ENCODE data around the gene JOSD2.

DNA sequence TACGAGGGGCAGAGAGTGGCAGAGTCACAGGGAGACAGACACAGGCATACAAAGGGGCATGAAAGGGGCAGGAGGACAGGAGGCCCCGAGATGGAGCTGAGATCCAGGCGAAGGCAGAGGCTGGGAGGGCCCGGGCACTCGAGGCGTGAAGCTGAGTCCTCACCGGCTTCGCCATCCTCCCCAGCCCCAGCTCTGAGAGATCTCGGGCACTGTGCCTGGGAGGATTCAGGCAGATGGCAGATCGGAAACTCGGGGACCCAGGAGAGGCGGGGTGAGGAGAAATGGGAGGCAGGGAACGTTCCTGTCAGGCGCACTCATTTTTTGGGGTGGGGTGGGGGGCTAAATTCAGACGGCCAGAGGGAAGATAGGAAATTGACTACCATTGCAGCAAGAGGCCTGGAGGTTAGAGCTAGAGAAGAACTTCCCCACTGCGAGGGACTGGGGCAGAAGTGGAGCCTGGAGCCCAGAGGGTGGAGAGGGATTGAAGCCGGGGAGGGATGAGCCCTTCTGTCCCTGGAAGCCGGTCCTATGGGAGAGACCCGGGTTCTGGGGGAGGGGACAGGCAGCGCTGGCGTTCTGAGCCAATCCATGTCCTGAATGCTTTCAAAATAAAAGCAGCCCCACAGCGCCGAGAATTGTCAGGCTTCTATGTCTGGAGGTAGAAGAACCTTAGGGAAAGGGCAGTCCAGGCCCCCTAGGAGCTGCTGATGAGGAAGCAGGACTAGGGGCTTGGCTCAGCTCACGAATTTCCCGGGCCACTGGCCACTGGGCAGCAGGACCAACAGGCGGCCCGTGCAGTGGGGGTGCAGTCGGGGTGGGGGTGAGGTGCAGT, 44.7 kb upstream of the JOSD2 start:
- TF ChIP-seq, protein P1, sequence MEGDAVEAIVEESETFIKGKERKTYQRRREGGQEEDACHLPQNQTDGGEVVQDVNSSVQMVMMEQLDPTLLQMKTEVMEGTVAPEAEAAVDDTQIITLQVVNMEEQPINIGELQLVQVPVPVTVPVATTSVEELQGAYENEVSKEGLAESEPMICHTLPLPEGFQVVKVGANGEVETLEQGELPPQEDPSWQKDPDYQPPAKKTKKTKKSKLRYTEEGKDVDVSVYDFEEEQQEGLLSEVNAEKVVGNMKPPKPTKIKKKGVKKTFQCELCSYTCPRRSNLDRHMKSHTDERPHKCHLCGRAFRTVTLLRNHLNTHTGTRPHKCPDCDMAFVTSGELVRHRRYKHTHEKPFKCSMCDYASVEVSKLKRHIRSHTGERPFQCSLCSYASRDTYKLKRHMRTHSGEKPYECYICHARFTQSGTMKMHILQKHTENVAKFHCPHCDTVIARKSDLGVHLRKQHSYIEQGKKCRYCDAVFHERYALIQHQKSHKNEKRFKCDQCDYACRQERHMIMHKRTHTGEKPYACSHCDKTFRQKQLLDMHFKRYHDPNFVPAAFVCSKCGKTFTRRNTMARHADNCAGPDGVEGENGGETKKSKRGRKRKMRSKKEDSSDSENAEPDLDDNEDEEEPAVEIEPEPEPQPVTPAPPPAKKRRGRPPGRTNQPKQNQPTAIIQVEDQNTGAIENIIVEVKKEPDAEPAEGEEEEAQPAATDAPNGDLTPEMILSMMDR (conservative IDR thresholded peaks at IDR 0.05; ENCODE audit: low read depth, low read length): no peak
- no peak for TF ChIP-seq MXI1 (IDR thresholded peaks at IDR 0.05; ENCODE audit: borderline replicate concordance, low read depth, low read length)
- no peak for TF ChIP-seq SMC3 (IDR thresholded peaks at IDR 0.05; ENCODE audit: low read depth, low read length)
- TF ChIP-seq, protein P2, sequence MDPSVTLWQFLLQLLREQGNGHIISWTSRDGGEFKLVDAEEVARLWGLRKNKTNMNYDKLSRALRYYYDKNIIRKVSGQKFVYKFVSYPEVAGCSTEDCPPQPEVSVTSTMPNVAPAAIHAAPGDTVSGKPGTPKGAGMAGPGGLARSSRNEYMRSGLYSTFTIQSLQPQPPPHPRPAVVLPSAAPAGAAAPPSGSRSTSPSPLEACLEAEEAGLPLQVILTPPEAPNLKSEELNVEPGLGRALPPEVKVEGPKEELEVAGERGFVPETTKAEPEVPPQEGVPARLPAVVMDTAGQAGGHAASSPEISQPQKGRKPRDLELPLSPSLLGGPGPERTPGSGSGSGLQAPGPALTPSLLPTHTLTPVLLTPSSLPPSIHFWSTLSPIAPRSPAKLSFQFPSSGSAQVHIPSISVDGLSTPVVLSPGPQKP (IDR thresholded peaks at IDR 0.05; ENCODE audit: borderline replicate concordance, low read depth, low read length): no peak
- no peak for TF ChIP-seq MAFK (IDR thresholded peaks at IDR 0.05; ENCODE audit: low read depth, low read length)
- TF ChIP-seq POLR2A (IDR thresholded peaks at IDR 0.05; ENCODE audit: low read depth, low read length): no peak
- TF ChIP-seq CEBPB (IDR thresholded peaks at IDR 0.05; ENCODE audit: low read depth, low read length): no peak
- no peak for TF ChIP-seq RAD21 (IDR thresholded peaks at IDR 0.05; ENCODE audit: low read length)
- TF ChIP-seq, protein P3, sequence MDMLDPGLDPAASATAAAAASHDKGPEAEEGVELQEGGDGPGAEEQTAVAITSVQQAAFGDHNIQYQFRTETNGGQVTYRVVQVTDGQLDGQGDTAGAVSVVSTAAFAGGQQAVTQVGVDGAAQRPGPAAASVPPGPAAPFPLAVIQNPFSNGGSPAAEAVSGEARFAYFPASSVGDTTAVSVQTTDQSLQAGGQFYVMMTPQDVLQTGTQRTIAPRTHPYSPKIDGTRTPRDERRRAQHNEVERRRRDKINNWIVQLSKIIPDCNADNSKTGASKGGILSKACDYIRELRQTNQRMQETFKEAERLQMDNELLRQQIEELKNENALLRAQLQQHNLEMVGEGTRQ (IDR thresholded peaks at IDR 0.05; ENCODE audit: low read depth, low read length): no peak
- no peak for TF ChIP-seq RFX5 (IDR thresholded peaks at IDR 0.05; ENCODE audit: low read depth, low read length)
- no peak for TF ChIP-seq FOS (IDR thresholded peaks at IDR 0.05; ENCODE audit: low read depth, low read length)

Data from IMR-90 (cell line).